MG63 (cell line): ENCODE results near the gene IFI16. TPM values are rescaled to one million over a fixed set of nuclear protein-coding genes. Genes with fewer than 3 reads are reported as not detected.
"Not testable (repeated sequence)": the region's sequence is repeated elsewhere in the genome, so short reads cannot be mapped to it uniquely, and the experiment has no call there.

Experiments
- DNase-seq: peaks from one replicate; pipeline ENCODE4 v3.0.0-alpha.2; 2020
- H3K27me3 ChIP-seq: fragments of 250-450 bp; sonication (Bioruptor Pico); 2 replicates; pipeline ENCODE4 v1.5.1; 2020; ENCODE audit warnings: mild to moderate bottlenecking, moderate library complexity
- H3K36me3 ChIP-seq: fragments of 250-450 bp; sonication (Bioruptor Pico); 2 replicates; pipeline ENCODE4 v1.5.1; 2020; ENCODE audit warnings: mild to moderate bottlenecking, moderate library complexity
- H3K4me3 ChIP-seq: fragments of 250-450 bp; sonication (Bioruptor Pico); 2 replicates; pipeline ENCODE4 v1.5.1; 2020; ENCODE audit warnings: mild to moderate bottlenecking, moderate library complexity
- H3K9me3 ChIP-seq: fragments of 250-450 bp; sonication (Bioruptor Pico); 2 replicates; pipeline ENCODE4 v1.5.1; 2020; ENCODE audit warnings: mild to moderate bottlenecking, moderate library complexity
- total RNA-seq: library from RNA; depleted of rRNA; stranded (reverse); fragments of >200 nt; shearing (Covaris generic); gene quantifications from 2 replicates; pipeline ENCODE4 v1.2.3, GENCODE V29; 2014; ENCODE audit warnings: low replicate concordance

IFI16 gene
- total RNA-seq, 1 experiment from 2014 or later = 33.8 TPM

GRCh38 chr1:159000070-159000409, 9.7 kb upstream of the IFI16 start:
- Histone ChIP-seq H3K4me3 (peak overlapping the region; percentile 44), H3K9me3 (no peaks in the 10 kb centered on the region; the same call in 1 of the 2 replicates), H3K27me3 (no peaks in the 10 kb centered on the region), H3K36me3 (no peaks in the 10 kb centered on the region)
- no peak for DNase-seq

- Histone ChIP-seq H3K27me3 (no peaks in the 10 kb centered on the region), H3K9me3 (no peaks in the 10 kb centered on the region), H3K36me3 (no peaks in the 10 kb centered on the region), H3K4me3 (peak overlapping the region; percentile 44)
- DNase-seq = peak; percentile 89
These were observed 9.1 kb upstream of the IFI16 start for GRCh38 chr1:159000625-159001024.

GRCh38 chr1:159005161-159005560, 4.5 kb upstream of the IFI16 start:
- Histone ChIP-seq H3K36me3 (no peaks in the 10 kb centered on the region), H3K9me3 (no peaks in the 10 kb centered on the region), H3K4me3 (no peak overlapping the region), H3K27me3 (no peaks in the 10 kb centered on the region)
- DNase-seq = no peak

- no peaks in the 10 kb centered on the region for H3K36me3 ChIP-seq
- H3K9me3 ChIP-seq = no peaks in the 10 kb centered on the region
- H3K27me3 ChIP-seq = no peaks in the 10 kb centered on the region
- no peak for DNase-seq
- no peak overlapping the region for H3K4me3 ChIP-seq
These were observed 4.0 kb upstream of the IFI16 start for GRCh38 chr1:159005676-159006075.

- not testable (repeated sequence) for H3K4me3 ChIP-seq, DNase-seq, H3K27me3 ChIP-seq, H3K36me3 ChIP-seq, H3K9me3 ChIP-seq
These were observed 3.4 kb upstream of the IFI16 start for GRCh38 chr1:159006210-159006807.

- DNase-seq = no peak
- Histone ChIP-seq H3K36me3 (no peaks in the 10 kb centered on the region), H3K4me3 (no peak overlapping the region), H3K27me3 (no peaks in the 10 kb centered on the region), H3K9me3 (no peaks in the 10 kb centered on the region)
These were observed 2.0 kb upstream of the IFI16 start for GRCh38 chr1:159007726-159008125.

- no peak for DNase-seq
- H3K4me3 ChIP-seq = no peak overlapping the region; the same call in 1 of the 2 replicates
These were observed 941 bp upstream of the IFI16 start for GRCh38 chr1:159008744-159009188.

GRCh38 chr1:159009287-159009686, 420 bp upstream of the IFI16 start:
- no peak for DNase-seq
- no peaks in the 10 kb centered on the region for H3K27me3 ChIP-seq
- no peaks in the 10 kb centered on the region for H3K9me3 ChIP-seq
- H3K36me3 ChIP-seq = peaks cover 10% of the 10 kb centered on the region
- peak overlapping the region; percentile 66 for H3K4me3 ChIP-seq

More at GRCh38 chr1:159008744-159009188, 941 bp upstream of the IFI16 start:
- no peaks in the 10 kb centered on the region for H3K27me3 ChIP-seq
- peaks cover 5% of the 10 kb centered on the region; the same call in 1 of the 2 replicates for H3K36me3 ChIP-seq
- no peaks in the 10 kb centered on the region for H3K9me3 ChIP-seq

- no peak for DNase-seq
- Histone ChIP-seq H3K9me3 (no peaks in the 10 kb centered on the region), H3K27me3 (no peaks in the 10 kb centered on the region), H3K4me3 (peak overlapping the region; percentile 66), H3K36me3 (peaks cover 21% of the 10 kb centered on the region)
These were observed 684 bp downstream of the IFI16 start for GRCh38 chr1:159010391-159010790.

GRCh38 chr1:159011001-159011400, 1.3 kb downstream of the IFI16 start:
- H3K9me3 ChIP-seq, H3K27me3 ChIP-seq: not testable (repeated sequence)
- peak; percentile 6 for DNase-seq
- Histone ChIP-seq H3K36me3 (peaks cover 27% of the 10 kb centered on the region), H3K4me3 (peak overlapping the region; percentile 66)

GRCh38 chr1:159011751-159012150, 2.0 kb downstream of the IFI16 start:
- no peaks in the 10 kb centered on the region for H3K27me3 ChIP-seq
- H3K36me3 ChIP-seq = peaks cover 35% of the 10 kb centered on the region
- DNase-seq = no peak
- H3K9me3 ChIP-seq = no peaks in the 10 kb centered on the region
- H3K4me3 ChIP-seq = peak overlapping the region; percentile 66

GRCh38 chr1:159012495-159012894, 2.8 kb downstream of the IFI16 start:
- Histone ChIP-seq H3K27me3 (no peaks in the 10 kb centered on the region), H3K4me3 (peak overlapping the region; percentile 66), H3K36me3 (peaks cover 39% of the 10 kb centered on the region), H3K9me3 (no peaks in the 10 kb centered on the region)
- DNase-seq = peak; percentile 26

- Histone ChIP-seq H3K9me3 (no peaks in the 10 kb centered on the region), H3K36me3 (peaks cover 55% of the 10 kb centered on the region), H3K27me3 (no peaks in the 10 kb centered on the region), H3K4me3 (no peak overlapping the region)
- no peak for DNase-seq
These were observed 4.4 kb downstream of the IFI16 start for GRCh38 chr1:159014003-159014571.

- no peaks in the 10 kb centered on the region for H3K27me3 ChIP-seq
- H3K9me3 ChIP-seq = no peaks in the 10 kb centered on the region
- H3K36me3 ChIP-seq = peaks cover 58% of the 10 kb centered on the region
- no peak for DNase-seq
- H3K4me3 ChIP-seq = no peak overlapping the region
These were observed 5.1 kb downstream of the IFI16 start for GRCh38 chr1:159014851-159015250.

GRCh38 chr1:159015440-159015909, 5.8 kb downstream of the IFI16 start:
- no peak overlapping the region for H3K4me3 ChIP-seq
- H3K27me3 ChIP-seq = no peaks in the 10 kb centered on the region
- H3K36me3 ChIP-seq = peaks cover 63% of the 10 kb centered on the region
- DNase-seq = peak; percentile 74
- no peaks in the 10 kb centered on the region for H3K9me3 ChIP-seq

- H3K36me3 ChIP-seq = peaks cover 36% of the 10 kb centered on the region
These were observed 14.0 kb downstream of the IFI16 start for GRCh38 chr1:159023723-159024122.

GRCh38 chr1:159025043-159025442, 15.3 kb downstream of the IFI16 start:
- no peak for DNase-seq
- Histone ChIP-seq H3K9me3 (no peaks in the 10 kb centered on the region), H3K27me3 (no peaks in the 10 kb centered on the region), H3K36me3 (peaks cover 41% of the 10 kb centered on the region), H3K4me3 (no peak overlapping the region)

More at GRCh38 chr1:159023723-159024122, 14.0 kb downstream of the IFI16 start:
- no peaks in the 10 kb centered on the region for H3K9me3 ChIP-seq
- H3K27me3 ChIP-seq = no peaks in the 10 kb centered on the region
- H3K4me3 ChIP-seq = no peak overlapping the region
- DNase-seq = no peak

- H3K36me3 ChIP-seq = peaks cover 39% of the 10 kb centered on the region
- not testable (repeated sequence) for H3K9me3 ChIP-seq, DNase-seq, H3K4me3 ChIP-seq, H3K27me3 ChIP-seq
These were observed 17.1 kb downstream of the IFI16 start for GRCh38 chr1:159026841-159027240.
